A375 (cell line): ENCODE measurements around the gene PLA2G4E. TPM values are rescaled to one million over a fixed set of nuclear protein-coding genes. Genes with fewer than 3 reads are reported as not detected.

Experiments
- total RNA-seq: library from RNA; depleted of rRNA; stranded (reverse); fragments of >200 nt; shearing (Covaris generic); gene quantifications from 2 replicates; pipeline ENCODE4 v1.2.3, GENCODE V29; 2014; rRNA removed

The PLA2G4E gene
- total RNA-seq = not detected in 2 replicates

DNA sequence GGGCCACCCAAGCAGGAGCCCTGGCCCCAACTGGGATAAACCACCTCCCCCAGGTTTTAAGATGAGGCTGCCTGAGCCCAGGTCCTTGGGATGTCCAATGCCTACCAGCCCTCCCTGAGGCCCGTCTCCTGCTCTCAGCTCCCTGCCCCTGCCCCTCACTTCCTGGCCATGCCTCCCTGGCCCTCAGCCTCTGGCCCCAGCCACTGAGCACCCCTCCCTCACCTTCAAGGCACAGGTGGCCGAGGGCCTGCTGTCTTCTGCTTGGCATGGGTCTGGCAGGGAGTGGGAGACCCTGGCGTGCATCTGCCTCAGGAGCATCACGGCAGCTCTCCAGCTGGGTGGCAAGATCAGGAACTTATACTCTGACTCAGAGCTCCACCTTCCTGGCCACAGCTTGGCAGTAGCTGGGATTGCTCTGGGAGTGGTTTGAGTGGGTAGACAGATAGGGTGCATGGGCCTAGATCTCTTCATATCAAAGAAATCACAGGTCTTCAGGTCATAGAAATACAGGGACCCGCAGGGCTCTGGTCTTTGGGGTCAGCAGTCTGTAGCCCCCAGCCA, at the start of gene PLA2G4E:
Gene PLA2G4E (minus strand): TSS at position 330 of the 561 bp plus-strand sequence. CDS start 12 bp downstream, at position 318.

DNA sequence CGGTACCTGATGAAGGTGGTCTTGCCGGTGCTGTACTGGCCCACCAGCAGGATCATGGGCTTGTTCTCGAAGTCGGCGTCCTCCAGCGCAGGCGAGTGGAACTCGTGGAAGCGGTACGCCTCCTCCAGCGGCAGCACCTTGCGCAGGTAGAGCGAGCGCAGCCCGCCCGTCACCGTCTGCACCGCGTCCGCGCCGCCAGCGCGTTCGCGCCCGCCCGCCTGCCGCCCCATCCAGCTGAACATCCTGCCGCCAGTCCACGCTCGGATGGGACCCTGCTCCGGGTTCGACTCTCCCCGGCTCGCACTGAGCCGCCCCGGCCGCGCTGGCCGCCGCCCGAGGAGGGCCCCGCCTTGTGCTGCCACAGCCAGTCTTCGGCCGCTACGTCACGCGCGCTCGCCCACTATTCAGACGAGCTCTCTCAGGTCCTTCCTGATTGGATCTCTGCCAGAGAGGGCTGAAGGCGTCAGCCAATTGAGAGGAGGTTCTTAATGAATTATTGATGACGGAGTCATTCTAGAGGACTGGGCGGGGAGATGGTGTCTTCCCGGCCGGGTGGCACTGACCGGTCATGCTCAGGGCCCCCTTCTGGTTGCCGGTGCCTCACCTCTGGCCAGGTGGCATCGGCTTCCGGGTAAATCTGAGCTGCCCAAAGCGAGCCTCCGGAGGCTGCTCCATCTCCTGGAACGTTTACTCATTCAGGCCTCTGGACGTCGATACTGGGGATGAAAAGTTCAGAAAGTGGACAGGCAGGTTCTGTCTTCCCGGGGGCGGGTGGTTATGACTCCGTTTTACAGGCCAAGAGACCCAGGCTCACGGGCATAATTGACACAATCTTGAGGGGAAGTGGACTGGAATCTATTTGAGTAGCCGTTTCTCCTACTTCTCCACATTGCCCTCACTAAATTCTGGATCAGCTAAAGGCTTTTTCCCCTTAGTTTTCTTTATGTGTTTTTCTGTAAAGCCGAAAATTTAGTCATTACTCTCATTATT, 48.3 kb downstream of the PLA2G4E start, which contains the start of gene EHD4:
Gene EHD4 (minus strand): TSS at position 305 of the 990 bp plus-strand sequence. CDS start 63 bp downstream, at position 242.

Other genes with a start within 250 kb of the PLA2G4E start
- 22.1 and 23.2 TPM in 2 replicates for gene MAPKBP1, start 246.6 kb downstream of the PLA2G4E start, total RNA-seq
- 9.4 and 9.9 TPM in 2 replicates for gene JMJD7, start 192.9 kb downstream of the PLA2G4E start, total RNA-seq
- 4.4 and 5.4 TPM in 2 replicates for gene PLA2G4B, start 182.2 kb downstream of the PLA2G4E start, total RNA-seq
- 2.1 and 2.3 TPM in 2 replicates for gene SPTBN5, start 127.0 kb downstream of the PLA2G4E start, total RNA-seq
- gene EHD4, start 48.5 kb downstream of the PLA2G4E start, total RNA-seq = 41.8 and 48.1 TPM in 2 replicates
- not detected in 2 replicates for gene PLA2G4D, start 73.5 kb upstream of the PLA2G4E start, total RNA-seq
- gene PLA2G4F, start 135.6 kb upstream of the PLA2G4E start, total RNA-seq = not detected in 2 replicates
- gene VPS39, start 187.3 kb upstream of the PLA2G4E start, total RNA-seq = 20.6 and 32.8 TPM in 2 replicates